ENCODE measurements around the gene KIF26A. TPM values are rescaled to one million over a fixed set of nuclear protein-coding genes. Genes with fewer than 3 reads are reported as not detected.

The KIF26A gene
- total RNA-seq, 1 donor from 2014 or later: 5.9 TPM

GRCh38 chr14:104163541-104163940, 25.2 kb downstream of the KIF26A start:
- no peak overlapping the region for H3K4me3 Mint-ChIP-seq (ENCODE audit: unreplicated experiment)
- no peaks in the 10 kb centered on the region for H3K36me3 Mint-ChIP-seq (ENCODE audit: unreplicated experiment)
- peaks cover 1% of the 10 kb centered on the region for H3K9me3 Mint-ChIP-seq (ENCODE audit: unreplicated experiment)
- no peak for TF ChIP-seq CTCF (IDR thresholded peaks at IDR 0.05; ENCODE audit: partially characterized antibody, unreplicated experiment)
- no peak overlapping the region for H3K27ac Mint-ChIP-seq (ENCODE audit: unreplicated experiment)
- H3K27me3 Mint-ChIP-seq (ENCODE audit: unreplicated experiment): no peaks in the 10 kb centered on the region
- no peak for DNase-seq
- no peaks in the 10 kb centered on the region for H3K4me1 Mint-ChIP-seq (ENCODE audit: low read depth, unreplicated experiment)

- Mint-ChIP-seq H3K9me3 (ENCODE audit: unreplicated experiment) (peaks cover 1% of the 10 kb centered on the region), H3K36me3 (ENCODE audit: unreplicated experiment) (no peaks in the 10 kb centered on the region), H3K4me1 (ENCODE audit: low read depth, unreplicated experiment) (no peaks in the 10 kb centered on the region), H3K27me3 (ENCODE audit: unreplicated experiment) (no peaks in the 10 kb centered on the region), H3K27ac (ENCODE audit: unreplicated experiment) (no peak overlapping the region), H3K4me3 (ENCODE audit: unreplicated experiment) (no peak overlapping the region)
- no peak for TF ChIP-seq CTCF (IDR thresholded peaks at IDR 0.05; ENCODE audit: partially characterized antibody, unreplicated experiment)
- no peak for DNase-seq
These were observed 25.7 kb downstream of the KIF26A start for GRCh38 chr14:104164041-104164440.

GRCh38 chr14:104164512-104164911, 26.1 kb downstream of the KIF26A start:
- Mint-ChIP-seq H3K9me3 (ENCODE audit: unreplicated experiment) (peaks cover 1% of the 10 kb centered on the region), H3K4me3 (ENCODE audit: unreplicated experiment) (no peak overlapping the region), H3K27me3 (ENCODE audit: unreplicated experiment) (no peaks in the 10 kb centered on the region), H3K4me1 (ENCODE audit: low read depth, unreplicated experiment) (no peaks in the 10 kb centered on the region), H3K27ac (ENCODE audit: unreplicated experiment) (no peak overlapping the region), H3K36me3 (ENCODE audit: unreplicated experiment) (no peaks in the 10 kb centered on the region)
- TF ChIP-seq CTCF (IDR thresholded peaks at IDR 0.05; ENCODE audit: partially characterized antibody, unreplicated experiment): no peak
- no peak for DNase-seq

GRCh38 chr14:104166698-104167097, 28.3 kb downstream of the KIF26A start:
- no peak overlapping the region for H3K4me3 Mint-ChIP-seq (ENCODE audit: unreplicated experiment)
- no peak for DNase-seq
- no peak for TF ChIP-seq CTCF (IDR thresholded peaks at IDR 0.05; ENCODE audit: partially characterized antibody, unreplicated experiment)
- H3K9me3 Mint-ChIP-seq (ENCODE audit: unreplicated experiment): no peaks in the 10 kb centered on the region
- H3K36me3 Mint-ChIP-seq (ENCODE audit: unreplicated experiment): no peaks in the 10 kb centered on the region
- H3K4me1 Mint-ChIP-seq (ENCODE audit: low read depth, unreplicated experiment): peaks cover 5% of the 10 kb centered on the region
- H3K27me3 Mint-ChIP-seq (ENCODE audit: unreplicated experiment): no peaks in the 10 kb centered on the region
- no peak overlapping the region for H3K27ac Mint-ChIP-seq (ENCODE audit: unreplicated experiment)

GRCh38 chr14:104168603-104169002, 30.2 kb downstream of the KIF26A start:
- peaks cover 2% of the 10 kb centered on the region for H3K9me3 Mint-ChIP-seq (ENCODE audit: unreplicated experiment)
- peaks cover 5% of the 10 kb centered on the region for H3K4me1 Mint-ChIP-seq (ENCODE audit: low read depth, unreplicated experiment)
- H3K36me3 Mint-ChIP-seq (ENCODE audit: unreplicated experiment): no peaks in the 10 kb centered on the region
- H3K4me3 Mint-ChIP-seq (ENCODE audit: unreplicated experiment): no peak overlapping the region
- H3K27ac Mint-ChIP-seq (ENCODE audit: unreplicated experiment): no peak overlapping the region
- TF ChIP-seq CTCF (IDR thresholded peaks at IDR 0.05; ENCODE audit: partially characterized antibody, unreplicated experiment): no peak
- H3K27me3 Mint-ChIP-seq (ENCODE audit: unreplicated experiment): no peaks in the 10 kb centered on the region
- no peak for DNase-seq

Data from glutamatergic neuron (in vitro differentiated cells).